Thyroid gland (tissue), 4 donors: ENCODE results near the gene KCNMA1. TPM values are rescaled to one million over a fixed set of nuclear protein-coding genes. Genes with fewer than 3 reads are reported as not detected.

Experiments used
- DNase-seq, 2 donors: peaks; one replicate each; pipeline ENCODE4 v3.0.0-alpha.2; 2019
- H3K27ac ChIP-seq, 3 donors: fragments of 200-600 bp; sonication (generic); 1 replicate in 2 of 3; 2 replicates in 1 of 3; pipeline ENCODE4 v1.5.1; 2016 to 2019; ENCODE audit warnings: mild to moderate bottlenecking in 1 of 3, moderate library complexity in 1 of 3
- H3K27me3 ChIP-seq: fragments of 200-600 bp; sonication (generic); one replicate; pipeline ENCODE4 v1.5.1; 2019
- H3K36me3 ChIP-seq, 2 donors: fragments of 200-600 bp; sonication (generic); one replicate each; pipeline ENCODE4 v1.5.1; 2016 to 2019
- H3K4me1 ChIP-seq, 2 donors: fragments of 200-600 bp; sonication (generic); one replicate each; pipeline ENCODE4 v1.5.1; 2017 to 2019
- H3K4me3 ChIP-seq, 3 donors: fragments of 200-600 bp; sonication (generic); replicated peaks in 1 of 3; 1 replicate in 2 of 3; 2 replicates in 1 of 3; pipeline ENCODE4 v1.5.1; 2016; ENCODE audit warnings: mild to moderate bottlenecking in 1 of 3
- H3K9me3 ChIP-seq: fragments of 200-600 bp; sonication (generic); one replicate; pipeline ENCODE4 v1.5.1; 2017
- CTCF ChIP-seq, 6 experiments: fragments of 200-600 bp in 3 of 6; fragments of 450-650 bp in 3 of 6; sonication (generic) in 3 of 6; IDR thresholded peaks; one replicate each; pipeline ENCODE4 v1.5.1; 2016 to 2019; ENCODE audit warnings: antibody characterized with exemption in 6 of 6, mild to moderate bottlenecking in 2 of 6, inconsistent platforms in 1 of 6, moderate library complexity in 1 of 6
- POLR2A ChIP-seq, 2 donors: fragments of 450-650 bp; IDR thresholded peaks; one replicate each; pipeline ENCODE4 v1.6.1; 2017; ENCODE audit warnings: antibody characterized with exemption in 2 of 2, mild to moderate bottlenecking in 2 of 2, moderate library complexity in 1 of 2
- WGBS, 2 donors: methylation state at CpG; one replicate each; pipeline ENCODE4 v1.1.5; 2017; 5-methylcytosine and 5-hydroxymethylcytosine counted together
- intact Hi-C: fragments of 100-400 bp; cut with DNase I; formaldehyde crosslinking; loops from one replicate; pipeline ENCODE4 v1.15.1; 2023
- total RNA-seq, 4 donors: library from RNA; depleted of rRNA; stranded (reverse); fragments of >200 nt; gene quantifications; one replicate each; pipeline ENCODE4 v1.2.3, GENCODE V29; 2016

The KCNMA1 gene
- total RNA-seq, 4 donors from 2014 or later, result 2.5 to 5.1 (median 3.6) TPM

GRCh38 chr10:77321838-77322237, 315.8 kb downstream of the KCNMA1 start:
- no peak overlapping the region for H3K4me3 ChIP-seq
- no peak for DNase-seq
- intact Hi-C loops, result no loop called here
- peaks cover 5 to 7% of the 10 kb centered on the region in 2 donors for H3K4me1 ChIP-seq
- H3K27me3 ChIP-seq, result no peaks in the 10 kb centered on the region
- TF ChIP-seq CTCF (IDR thresholded peaks at IDR 0.05) (no peak), POLR2A (IDR thresholded peaks at IDR 0.05) (no peak)
- H3K27ac ChIP-seq, result no peak overlapping the region
- no peaks in the 10 kb centered on the region for H3K36me3 ChIP-seq
- 47 to 51% methylated on average over 3 of the region's 3 CpGs for WGBS, 2 donors
- no peaks in the 10 kb centered on the region for H3K9me3 ChIP-seq

- H3K36me3 ChIP-seq, result no peaks in the 10 kb centered on the region
- H3K9me3 ChIP-seq, result no peaks in the 10 kb centered on the region
- H3K27me3 ChIP-seq, result no peaks in the 10 kb centered on the region
- H3K4me3 ChIP-seq, result no peak overlapping the region
- intact Hi-C loops, result no loop called here
- TF ChIP-seq CTCF (IDR thresholded peaks at IDR 0.05), result no peak
- no peak overlapping the region for H3K27ac ChIP-seq
- 67 to 77% methylated on average over 2 of the region's 2 CpGs for WGBS, 2 donors
- no peak for DNase-seq
- peaks cover 5 to 7% of the 10 kb centered on the region in 2 donors for H3K4me1 ChIP-seq
These were observed 316.6 kb downstream of the KCNMA1 start for GRCh38 chr10:77320971-77321471.

- no peak overlapping the region for H3K27ac ChIP-seq
- no peak overlapping the region for H3K4me3 ChIP-seq
- peaks cover 5 to 7% of the 10 kb centered on the region in 2 donors for H3K4me1 ChIP-seq
- peak; percentile 62 to 64 for DNase-seq
- H3K36me3 ChIP-seq, result no peaks in the 10 kb centered on the region
- no peaks in the 10 kb centered on the region for H3K9me3 ChIP-seq
- no peaks in the 10 kb centered on the region for H3K27me3 ChIP-seq
- intact Hi-C loops, result no loop called here
- TF ChIP-seq CTCF (IDR thresholded peaks at IDR 0.05) (no peak), POLR2A (IDR thresholded peaks at IDR 0.05) (no peak)
- 28 to 33% methylated on average over 3 of the region's 3 CpGs for WGBS, 2 donors
These were observed 318.1 kb downstream of the KCNMA1 start for GRCh38 chr10:77319557-77319956.

GRCh38 chr10:77318739-77319138, 318.9 kb downstream of the KCNMA1 start:
- peaks cover 5 to 7% of the 10 kb centered on the region in 2 donors for H3K4me1 ChIP-seq
- DNase-seq, result peak; percentile 49 to 68
- H3K4me3 ChIP-seq, result no peak overlapping the region
- intact Hi-C loops, result no loop called here
- TF ChIP-seq POLR2A (IDR thresholded peaks at IDR 0.05), result no peak
- TF ChIP-seq CTCF (IDR thresholded peaks at IDR 0.05), result no peak
- H3K27ac ChIP-seq, result no peak overlapping the region
- H3K9me3 ChIP-seq, result no peaks in the 10 kb centered on the region
- no peaks in the 10 kb centered on the region for H3K36me3 ChIP-seq
- WGBS, 2 donors, result 23 to 48% methylated on average over 3 of the region's 3 CpGs
- no peaks in the 10 kb centered on the region for H3K27me3 ChIP-seq

GRCh38 chr10:77317221-77317620, 320.4 kb downstream of the KCNMA1 start:
- H3K9me3 ChIP-seq, result no peaks in the 10 kb centered on the region
- intact Hi-C loops, result no loop called here
- no peak overlapping the region for H3K4me3 ChIP-seq
- DNase-seq, result no peak
- WGBS, 2 donors, result 40 to 64% methylated on average over 5 of the region's 5 CpGs
- H3K36me3 ChIP-seq, result no peaks in the 10 kb centered on the region
- H3K27me3 ChIP-seq, result no peaks in the 10 kb centered on the region
- H3K4me1 ChIP-seq, result peaks cover 5 to 7% of the 10 kb centered on the region in 2 donors
- no peak overlapping the region for H3K27ac ChIP-seq
- TF ChIP-seq POLR2A (IDR thresholded peaks at IDR 0.05) (no peak), CTCF (IDR thresholded peaks at IDR 0.05) (no peak)
